HFFc6 (cell line): ENCODE results near the gene ATP2A2. TPM values are rescaled to one million over a fixed set of nuclear protein-coding genes. Genes with fewer than 3 reads are reported as not detected.
A peak's percentile ranks its signal among the peaks of the same experiment; 100 is the strongest.

Source experiments
- DNase-seq: peaks from one replicate; pipeline ENCODE4 v3.0.0-alpha.2; 2018
- H3K27ac Mint-ChIP-seq: 2 replicates; pipeline ENCODE4 v1.8.0; 2020; ENCODE audit warnings: mild to moderate bottlenecking, mixed read lengths
- H3K27me3 Mint-ChIP-seq: 2 replicates; pipeline ENCODE4 v1.8.0; 2021; ENCODE audit warnings: mild to moderate bottlenecking, moderate library complexity, mixed read lengths; ENCODE audit not compliant: insufficient read depth
- H3K36me3 Mint-ChIP-seq: 2 replicates; pipeline ENCODE4 v1.8.0; 2021; ENCODE audit warnings: low read depth, mixed read lengths
- H3K4me1 Mint-ChIP-seq: 2 replicates; pipeline ENCODE4 v1.8.0; 2020; ENCODE audit warnings: low read depth, mixed read lengths
- H3K4me3 Mint-ChIP-seq: 2 replicates; pipeline ENCODE4 v1.8.0; 2020; ENCODE audit warnings: mild to moderate bottlenecking, moderate library complexity, mixed read lengths
- H3K9me3 Mint-ChIP-seq: 2 replicates; pipeline ENCODE4 v1.8.0; 2020; ENCODE audit warnings: mild to moderate bottlenecking, mixed read lengths
- CTCF ChIP-seq: fragments of 200-600 bp; sonication (generic); IDR thresholded peaks from 2 replicates; pipeline ENCODE4 v1.5.0; 2021; ENCODE audit warnings: antibody characterized with exemption, mild to moderate bottlenecking
- total RNA-seq, 6 experiments: library from RNA; stranded (reverse); fragmentation: NEBNext Ultra II Directional; extraction: Animal tissue kit (Norgen Biotek cat#: 25700); gene quantifications; 2 replicates in 1 of 6; 3 replicates in 5 of 6; pipeline ENCODE4 v1.2.3, GENCODE V29; 2021

Gene ATP2A2
- total RNA-seq, 6 experiments from 2014 or later: 254 to 286 (median 267) TPM

- peaks cover 80% of the 10 kb centered on the region for H3K4me1 Mint-ChIP-seq
- peak; percentile 31 for DNase-seq
- H3K27ac Mint-ChIP-seq: peak overlapping the region; percentile 73
- H3K9me3 Mint-ChIP-seq: no peaks in the 10 kb centered on the region
- H3K4me3 Mint-ChIP-seq: peak overlapping the region; percentile 77
- H3K36me3 Mint-ChIP-seq: no peaks in the 10 kb centered on the region
- no peak for TF ChIP-seq CTCF
- H3K27me3 Mint-ChIP-seq: peaks cover 1% of the 10 kb centered on the region; the same call in 1 of the 2 replicates
Measured at GRCh38 chr12:110270125-110270962, 10.7 kb upstream of the ATP2A2 start.

DNA sequence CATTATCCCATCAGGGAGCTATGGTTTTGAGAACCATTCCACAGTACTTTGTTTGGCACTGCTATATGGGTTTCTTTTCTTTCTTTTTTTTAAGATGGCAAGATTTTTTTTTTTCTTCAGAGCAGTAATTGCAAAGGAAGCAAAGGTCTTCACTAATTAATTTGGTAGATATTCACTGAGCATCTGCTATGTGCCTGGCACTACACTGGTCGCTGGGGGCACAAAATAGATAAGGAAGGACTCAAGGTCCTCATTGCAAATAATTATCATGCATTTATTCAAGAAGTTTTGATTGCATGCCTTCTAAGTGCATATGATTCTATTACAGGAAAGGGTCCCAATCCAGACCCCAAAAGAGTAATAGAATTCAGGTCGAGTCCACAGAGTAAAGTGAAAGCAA is 10.0 kb upstream of the ATP2A2 start:
- no peak for TF ChIP-seq CTCF
- Mint-ChIP-seq H3K9me3 (no peaks in the 10 kb centered on the region), H3K36me3 (no peaks in the 10 kb centered on the region), H3K4me3 (peak overlapping the region; percentile 43; the same call in 1 of the 2 replicates), H3K27ac (peak overlapping the region; percentile 48; the same call in 1 of the 2 replicates), H3K4me1 (peaks cover 77% of the 10 kb centered on the region), H3K27me3 (peaks cover 1% of the 10 kb centered on the region; the same call in 1 of the 2 replicates)
- DNase-seq: no peak

DNA sequence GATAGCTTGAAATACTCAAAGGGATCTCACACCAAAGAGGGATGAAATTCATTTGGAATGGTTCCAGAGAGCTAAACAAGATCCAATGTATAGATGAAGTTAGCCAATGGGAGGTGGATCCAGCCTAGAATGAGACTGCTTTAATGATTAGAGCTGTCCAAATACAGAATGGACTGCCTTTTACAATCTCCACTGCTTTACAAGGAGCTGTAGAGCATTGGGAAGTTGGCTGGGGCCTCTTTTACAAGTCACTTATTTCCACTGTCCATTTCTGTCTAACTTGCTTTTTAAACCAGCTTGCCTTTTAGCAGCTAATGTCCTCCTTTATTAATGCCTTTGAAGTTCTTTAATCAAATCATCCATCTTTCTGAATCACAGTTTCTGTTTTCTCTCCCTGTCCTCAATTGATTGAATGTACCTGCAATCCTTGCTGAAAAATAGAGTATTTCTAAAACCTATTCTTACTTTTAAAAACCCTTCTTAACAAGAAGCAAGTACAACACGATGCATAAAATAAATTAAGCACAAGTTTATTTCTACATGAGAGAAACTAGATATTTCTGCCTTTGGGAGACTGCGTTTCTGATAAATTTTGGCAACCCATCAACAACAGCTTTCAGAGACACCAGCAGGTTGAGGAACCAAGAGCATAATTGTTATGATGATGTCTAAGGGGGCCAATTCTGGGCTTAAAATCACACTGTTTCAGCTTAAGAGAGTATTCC is 3.4 kb upstream of the ATP2A2 start:
- H3K36me3 Mint-ChIP-seq: peaks cover 8% of the 10 kb centered on the region
- TF ChIP-seq CTCF: no peak
- peaks cover 21% of the 10 kb centered on the region for H3K4me1 Mint-ChIP-seq
- H3K4me3 Mint-ChIP-seq: no peak overlapping the region
- no peak overlapping the region for H3K27ac Mint-ChIP-seq
- no peaks in the 10 kb centered on the region for H3K9me3 Mint-ChIP-seq
- H3K27me3 Mint-ChIP-seq: no peaks in the 10 kb centered on the region; the same call in 1 of the 2 replicates
- DNase-seq: no peak

DNA sequence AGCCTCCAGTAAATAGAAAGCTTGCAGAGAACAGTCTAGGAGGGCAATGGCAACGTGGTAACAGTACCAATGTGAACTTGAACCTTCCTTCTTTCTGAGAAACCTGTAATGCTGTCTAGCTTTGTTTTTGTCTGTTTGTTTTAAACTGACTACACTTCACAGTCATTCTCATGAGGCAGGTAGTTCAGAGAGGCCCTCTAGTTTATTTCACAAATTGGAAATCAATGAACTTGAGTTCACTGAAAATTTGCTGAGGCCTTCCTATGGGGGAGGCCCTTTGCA is 2.9 kb upstream of the ATP2A2 start:
- peaks cover 23% of the 10 kb centered on the region for H3K4me1 Mint-ChIP-seq
- H3K4me3 Mint-ChIP-seq: no peak overlapping the region
- no peak overlapping the region for H3K27ac Mint-ChIP-seq
- peaks cover 13% of the 10 kb centered on the region for H3K36me3 Mint-ChIP-seq
- no peak for TF ChIP-seq CTCF
- no peaks in the 10 kb centered on the region; the same call in 1 of the 2 replicates for H3K27me3 Mint-ChIP-seq
- DNase-seq: no peak
- no peaks in the 10 kb centered on the region for H3K9me3 Mint-ChIP-seq

GRCh38 chr12:110279566-110280375 is 1.3 kb upstream of the ATP2A2 start:
- peaks cover 28% of the 10 kb centered on the region for H3K36me3 Mint-ChIP-seq
- H3K27ac Mint-ChIP-seq: peak overlapping the region; percentile 90
- peak overlapping the region; percentile 89 for H3K4me3 Mint-ChIP-seq
- DNase-seq: no peak
- no peaks in the 10 kb centered on the region for H3K9me3 Mint-ChIP-seq
- no peak for TF ChIP-seq CTCF
- H3K27me3 Mint-ChIP-seq: no peaks in the 10 kb centered on the region; the same call in 1 of the 2 replicates
- H3K4me1 Mint-ChIP-seq: peaks cover 30% of the 10 kb centered on the region
